HG03457 (cell line): Measurements from ENCODE around the gene RIF1.

Experiments used
- ATAC-seq: cut with Tn5 transposase; IDR thresholded peaks from one replicate; pipeline ENCODE4 v1.9.1; 2021; ENCODE audit warnings: moderate number of reproducible peaks; ENCODE audit not compliant: unreplicated experiment

The RIF1 gene

DNA sequence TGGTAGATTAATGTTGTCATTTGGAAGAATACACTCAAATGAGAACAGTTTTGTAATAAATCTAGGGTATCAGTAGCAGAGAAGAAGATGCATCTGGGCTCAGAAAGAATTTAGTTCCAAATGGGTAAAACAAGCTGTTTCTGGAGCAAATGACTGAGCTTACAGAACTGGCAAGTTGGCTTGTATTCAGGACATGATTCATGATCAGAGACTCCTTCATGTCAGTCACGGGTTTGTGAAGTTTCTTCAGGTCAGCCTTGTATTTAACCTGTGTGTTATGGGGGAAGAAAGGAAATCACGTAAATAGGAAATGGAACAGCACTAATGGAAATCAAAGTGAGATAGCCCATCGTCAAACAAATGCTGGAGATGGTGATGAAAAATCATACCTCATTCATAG lies 109.1 kb downstream of the RIF1 start:
- ATAC-seq, result no peak

GRCh38 chr2:151520976-151521375 lies 111.3 kb downstream of the RIF1 start:
- no peak for ATAC-seq

- ATAC-seq, result no peak
Measured at GRCh38 chr2:151522556-151522955, 112.9 kb downstream of the RIF1 start.

DNA sequence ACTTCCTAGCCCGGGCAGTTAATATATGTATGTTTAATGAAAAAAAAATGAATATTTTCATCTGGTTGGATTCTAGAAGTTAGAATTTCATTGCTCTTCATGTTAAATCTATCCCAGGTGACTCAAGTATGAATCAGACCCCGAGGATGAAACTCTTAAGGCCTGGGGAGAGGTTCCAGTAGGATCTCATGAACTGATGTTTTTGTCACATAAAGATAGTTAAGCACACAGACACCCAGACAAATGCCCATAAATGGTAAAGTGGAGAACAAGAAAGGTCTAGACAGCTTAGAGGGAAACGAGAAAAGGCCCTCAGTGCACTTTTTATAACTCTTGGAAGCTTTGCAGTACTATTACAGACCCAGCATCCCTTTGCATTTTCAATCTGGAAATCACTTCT lies 114.1 kb downstream of the RIF1 start:
- ATAC-seq, result no peak

- ATAC-seq, result no peak
Measured at GRCh38 chr2:151525821-151526373, 116.2 kb downstream of the RIF1 start.

GRCh38 chr2:151526572-151527090 lies 116.9 kb downstream of the RIF1 start:
- no peak for ATAC-seq
